Spinal cord (tissue), 10 donors: Measurements from ENCODE around the gene STRADA. TPM values are rescaled to one million over a fixed set of nuclear protein-coding genes. Genes with fewer than 3 reads are reported as not detected.

Experiments used
- DNase-seq, 6 donors: peaks; one replicate each; pipeline versions ENCODE4 v3.0.0 to v3.0.0-alpha.2; 2013 to 2015; ENCODE audit warnings: low spot score in 6 of 6, low read depth in 4 of 6
- H3K27ac ChIP-seq: one replicate; pipeline ENCODE4 v1.5.1; 2013; ENCODE audit warnings: low read depth, low read length, control low read depth
- H3K27me3 ChIP-seq: one replicate; pipeline ENCODE4 v1.6.1; 2013; ENCODE audit warnings: low read length; ENCODE audit not compliant: control insufficient read depth, insufficient read depth
- H3K36me3 ChIP-seq: one replicate; pipeline ENCODE4 v1.6.1; 2013; ENCODE audit warnings: low read length; ENCODE audit not compliant: control insufficient read depth, insufficient read depth
- H3K4me1 ChIP-seq: one replicate; pipeline ENCODE4 v1.6.1; 2013; ENCODE audit warnings: low read length; ENCODE audit not compliant: control insufficient read depth, insufficient read depth
- H3K4me3 ChIP-seq: one replicate; pipeline ENCODE4 v1.5.1; 2013; ENCODE audit warnings: low read depth, low read length, control low read depth
- H3K9me3 ChIP-seq: one replicate; pipeline ENCODE4 v1.6.1; 2013; ENCODE audit warnings: low read length; ENCODE audit not compliant: control insufficient read depth, insufficient read depth
- WGBS: methylation state at CpG from one replicate; pipeline ENCODE4 v1.1.5; 2013; ENCODE audit warnings: missing lambda C conversion rate; ENCODE audit not compliant: insufficient coverage; 5-methylcytosine and 5-hydroxymethylcytosine counted together
- polyA plus RNA-seq, 2 donors: library from polyadenylated mRNA; unstranded; fragments of 120-200 nt; gene quantifications; one replicate each; pipeline ENCODE4 v1.2.1, GENCODE V29; 2013; ENCODE audit not compliant: insufficient read length in 2 of 2
- total RNA-seq, 2 donors: library from RNA; depleted of rRNA in 1 of 2; stranded (reverse); fragments of 120-200 nt in 1 of 2; fragments of >200 nt in 1 of 2; gene quantifications; one replicate each; pipeline versions ENCODE4 v1.2.3 to v1.2.4, GENCODE V29; 2013 to 2014
- donor health status: healthy.

Gene STRADA
- total and polyA plus RNA-seq, 4 donors, result 39.9 to 108 (median 56.7) TPM

DNA sequence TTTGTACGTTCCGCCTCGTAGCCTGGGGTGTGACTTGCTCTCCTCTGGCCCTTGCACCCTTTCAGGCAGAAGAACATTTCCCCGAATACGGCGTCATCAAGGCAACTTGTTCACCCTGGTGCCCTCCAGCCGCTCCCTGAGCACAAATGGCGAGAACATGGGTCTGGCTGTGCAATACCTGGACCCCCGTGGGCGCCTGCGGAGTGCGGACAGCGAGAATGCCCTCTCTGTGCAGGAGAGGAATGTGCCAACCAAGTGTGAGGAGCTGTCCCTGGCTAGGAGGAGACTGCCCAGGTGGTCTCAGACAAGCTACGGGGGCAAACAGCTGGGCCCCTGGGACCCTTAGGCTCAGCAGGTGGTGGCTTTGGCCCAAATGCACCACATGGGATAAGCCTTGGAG, 52.1 kb downstream of the STRADA start:
- Histone ChIP-seq H3K36me3 (peaks cover 72% of the 10 kb centered on the region), H3K4me1 (peaks cover 18% of the 10 kb centered on the region), H3K9me3 (no peaks in the 10 kb centered on the region), H3K27ac (no peak overlapping the region), H3K27me3 (no peaks in the 10 kb centered on the region), H3K4me3 (no peak overlapping the region)
- WGBS, result 95% methylated on average over 14 of the region's 14 CpGs
- no peak for DNase-seq

DNA sequence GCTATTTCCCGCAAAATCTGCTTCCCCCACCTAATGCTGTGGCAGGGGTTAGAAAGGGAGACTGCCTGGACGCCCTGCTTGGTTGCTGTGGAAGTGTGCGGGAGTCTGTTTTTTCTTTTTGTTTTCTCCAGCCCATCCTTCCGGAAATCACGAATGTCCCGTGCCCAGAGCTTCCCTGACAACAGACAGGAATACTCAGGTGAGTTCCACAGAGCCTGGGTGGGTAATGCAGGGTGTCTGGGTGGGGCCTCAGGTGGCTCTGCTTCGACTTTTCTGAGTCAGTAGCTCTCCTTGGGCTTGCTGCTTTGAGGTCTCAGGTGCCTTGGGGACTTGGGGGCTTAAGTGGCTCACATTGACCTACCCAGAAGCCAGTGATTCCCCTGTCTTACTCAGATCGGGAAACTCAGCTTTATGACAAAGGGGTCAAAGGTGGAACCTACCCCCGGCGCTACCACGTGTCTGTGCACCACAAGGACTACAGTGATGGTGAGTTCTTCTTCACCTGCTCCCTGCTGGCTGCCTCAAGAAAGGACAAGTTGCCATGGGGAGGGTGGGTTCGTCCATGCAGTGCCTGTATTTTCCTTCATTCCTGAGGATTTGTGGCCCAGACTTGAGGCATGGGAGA, 53.1 kb downstream of the STRADA start:
- no peak overlapping the region for H3K4me3 ChIP-seq
- peaks cover 12% of the 10 kb centered on the region for H3K4me1 ChIP-seq
- H3K27ac ChIP-seq, result no peak overlapping the region
- H3K36me3 ChIP-seq, result peaks cover 65% of the 10 kb centered on the region
- 87% methylated on average over 11 of the region's 12 CpGs for WGBS
- no peaks in the 10 kb centered on the region for H3K27me3 ChIP-seq
- DNase-seq, result no peak
- no peaks in the 10 kb centered on the region for H3K9me3 ChIP-seq

DNA sequence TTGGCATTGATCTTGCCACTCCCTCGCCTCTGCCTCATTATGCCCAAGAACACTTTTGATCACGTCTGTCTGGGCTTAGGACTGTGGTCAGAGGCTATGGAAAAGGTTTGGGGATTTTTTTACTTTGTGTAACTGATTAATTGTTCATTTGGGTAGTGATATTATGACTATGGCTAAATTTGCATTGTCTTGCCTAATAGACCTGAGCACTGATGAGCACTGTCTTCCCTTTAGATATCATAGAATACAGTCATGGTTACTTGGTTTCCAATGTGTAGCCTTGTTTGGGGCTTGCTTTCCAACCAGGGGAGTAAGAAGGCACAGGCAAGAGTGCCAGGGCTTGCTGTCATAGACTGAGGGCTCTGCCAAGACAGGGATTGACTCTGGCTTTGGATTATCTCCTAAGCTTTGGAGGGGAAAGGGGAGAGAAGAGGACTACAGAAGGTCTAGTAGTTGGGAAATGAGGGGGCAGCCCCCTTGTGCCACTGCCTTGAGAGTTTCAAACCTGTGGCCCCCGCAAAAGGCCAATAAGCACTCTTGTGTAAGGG, 55.4 kb downstream of the STRADA start:
- H3K4me1 ChIP-seq, result peaks cover 16% of the 10 kb centered on the region
- no peaks in the 10 kb centered on the region for H3K27me3 ChIP-seq
- H3K4me3 ChIP-seq, result no peak overlapping the region
- WGBS, result 80% methylated on average over 2 of the region's 3 CpGs
- H3K36me3 ChIP-seq, result peaks cover 52% of the 10 kb centered on the region
- H3K27ac ChIP-seq, result no peak overlapping the region
- peak in 1 of 6 donors; percentile 71 for DNase-seq
- H3K9me3 ChIP-seq, result no peaks in the 10 kb centered on the region

DNA sequence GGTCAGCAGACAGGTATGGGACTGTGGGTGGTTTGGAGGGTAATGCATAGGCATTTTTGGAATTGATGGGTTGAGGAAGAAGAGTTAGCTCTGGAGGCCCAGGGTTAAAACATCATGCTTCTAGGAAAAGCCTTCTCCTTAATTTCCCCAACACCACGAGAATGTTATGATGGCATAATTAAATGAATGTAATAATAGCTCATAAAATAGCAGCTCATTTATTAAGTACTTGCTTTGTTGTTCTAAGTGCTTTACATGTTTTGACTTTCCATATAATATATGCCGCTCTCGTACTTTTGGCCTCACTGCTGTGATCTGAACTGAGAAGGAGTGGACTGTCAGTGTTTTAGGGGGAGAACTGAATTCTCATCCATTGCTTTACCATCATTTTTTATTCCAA, 56.0 kb downstream of the STRADA start:
- H3K36me3 ChIP-seq, result peaks cover 46% of the 10 kb centered on the region
- no CpG with 5 or more reads among the region's 3 CpGs for WGBS
- H3K4me1 ChIP-seq, result peaks cover 16% of the 10 kb centered on the region
- H3K27ac ChIP-seq, result no peak overlapping the region
- H3K4me3 ChIP-seq, result no peak overlapping the region
- no peaks in the 10 kb centered on the region for H3K27me3 ChIP-seq
- H3K9me3 ChIP-seq, result no peaks in the 10 kb centered on the region
- no peak for DNase-seq

DNA sequence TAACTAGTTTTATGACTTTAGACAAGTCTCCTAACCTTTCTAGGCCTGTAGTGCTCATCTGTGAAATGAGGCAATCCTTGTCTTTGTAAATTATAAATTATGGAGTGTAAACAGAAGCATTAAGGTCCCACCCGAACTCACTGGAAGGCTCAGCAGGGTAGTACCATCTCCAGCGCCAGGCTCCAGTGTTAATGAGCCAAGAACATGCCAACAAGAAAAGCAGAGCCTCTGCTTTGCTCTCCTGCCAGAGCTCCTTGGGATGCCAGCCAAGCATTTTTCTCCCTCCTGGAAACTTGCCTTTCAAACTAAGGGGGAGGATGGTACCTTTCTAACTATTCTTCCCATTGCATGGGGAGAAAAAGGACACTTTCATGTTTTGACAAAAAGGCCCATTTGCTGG, 56.6 kb downstream of the STRADA start:
- no peaks in the 10 kb centered on the region for H3K27me3 ChIP-seq
- DNase-seq, result peak in 3 of 6 donors; percentile 67 to 95 (median 81)
- H3K27ac ChIP-seq, result no peak overlapping the region
- 7% methylated on average over 2 of the region's 2 CpGs for WGBS
- H3K9me3 ChIP-seq, result no peaks in the 10 kb centered on the region
- peaks cover 16% of the 10 kb centered on the region for H3K4me1 ChIP-seq
- peaks cover 41% of the 10 kb centered on the region for H3K36me3 ChIP-seq
- H3K4me3 ChIP-seq, result no peak overlapping the region

DNA sequence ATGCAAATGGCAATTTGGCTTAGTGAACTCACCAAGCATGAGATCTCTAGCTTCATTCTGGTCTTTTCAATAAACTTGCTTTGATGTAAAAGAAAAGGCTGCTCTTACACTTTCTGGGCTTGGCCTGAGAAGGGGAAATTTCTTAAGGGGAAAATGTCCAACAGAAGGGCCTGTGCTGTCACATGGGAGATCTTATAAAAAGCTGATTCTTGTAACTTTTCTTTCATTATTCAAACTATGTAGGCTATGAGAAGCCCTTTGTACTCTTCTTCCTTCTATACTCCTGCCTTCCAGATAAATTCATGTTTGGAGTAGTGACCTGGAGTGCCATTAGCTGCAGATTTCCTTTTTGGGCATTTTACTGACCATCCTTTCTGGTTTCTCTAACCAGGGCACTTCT, 58.6 kb downstream of the STRADA start:
- Histone ChIP-seq H3K27me3 (no peaks in the 10 kb centered on the region), H3K4me3 (no peak overlapping the region), H3K27ac (peak overlapping the region; percentile 63), H3K9me3 (no peaks in the 10 kb centered on the region), H3K36me3 (peaks cover 22% of the 10 kb centered on the region), H3K4me1 (peaks cover 16% of the 10 kb centered on the region)
- DNase-seq, result no peak

DNA sequence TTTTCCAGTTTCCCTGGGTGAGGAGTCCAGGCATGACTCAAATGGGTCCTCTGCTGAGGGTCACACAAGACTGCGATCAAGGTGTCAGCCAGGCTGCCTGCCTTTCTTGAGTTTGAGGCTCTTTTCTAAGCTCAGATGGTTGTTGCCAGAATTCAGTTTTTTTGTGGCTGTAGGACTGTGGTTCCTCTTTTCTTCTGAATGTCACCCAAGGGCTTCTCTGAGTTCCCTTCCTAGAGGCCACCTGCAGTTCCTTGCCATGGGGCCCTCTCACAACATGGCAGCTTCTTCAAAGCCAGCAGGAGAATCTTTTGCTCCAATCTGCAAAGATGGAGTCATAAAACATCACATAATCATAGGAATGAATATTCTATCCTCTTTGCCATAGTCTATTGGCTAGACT, 59.2 kb downstream of the STRADA start:
- Histone ChIP-seq H3K27me3 (no peaks in the 10 kb centered on the region), H3K4me3 (no peak overlapping the region), H3K9me3 (no peaks in the 10 kb centered on the region), H3K27ac (peak overlapping the region; percentile 63), H3K36me3 (peaks cover 19% of the 10 kb centered on the region), H3K4me1 (peaks cover 16% of the 10 kb centered on the region)
- no peak for DNase-seq
- 100% methylated on average over 1 of the region's 1 CpG for WGBS

DNA sequence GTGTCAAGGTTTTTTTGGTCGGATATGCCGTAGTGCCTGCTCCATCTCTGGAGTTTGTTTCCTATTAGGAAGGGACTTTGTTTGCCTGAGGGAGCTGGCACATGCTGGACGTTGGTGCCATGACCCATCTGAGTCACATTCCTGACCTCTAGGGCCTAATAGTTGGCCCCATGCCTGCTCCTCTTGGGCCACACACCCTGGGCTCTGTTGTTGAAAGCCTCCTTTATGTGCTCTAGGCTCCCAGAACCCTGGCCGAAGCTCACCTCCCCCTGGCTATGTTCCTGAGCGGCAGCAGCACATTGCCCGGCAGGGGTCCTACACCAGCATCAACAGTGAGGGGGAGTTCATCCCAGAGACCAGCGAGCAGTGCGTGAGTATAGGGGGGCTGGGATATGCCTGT, 60.1 kb downstream of the STRADA start:
- peak in 1 of 6 donors; percentile 41 for DNase-seq
- Histone ChIP-seq H3K36me3 (peaks cover 19% of the 10 kb centered on the region), H3K4me1 (peaks cover 18% of the 10 kb centered on the region), H3K27me3 (no peaks in the 10 kb centered on the region), H3K27ac (peak overlapping the region; percentile 63), H3K4me3 (no peak overlapping the region), H3K9me3 (no peaks in the 10 kb centered on the region)
- 72% methylated on average over 8 of the region's 8 CpGs for WGBS

DNA sequence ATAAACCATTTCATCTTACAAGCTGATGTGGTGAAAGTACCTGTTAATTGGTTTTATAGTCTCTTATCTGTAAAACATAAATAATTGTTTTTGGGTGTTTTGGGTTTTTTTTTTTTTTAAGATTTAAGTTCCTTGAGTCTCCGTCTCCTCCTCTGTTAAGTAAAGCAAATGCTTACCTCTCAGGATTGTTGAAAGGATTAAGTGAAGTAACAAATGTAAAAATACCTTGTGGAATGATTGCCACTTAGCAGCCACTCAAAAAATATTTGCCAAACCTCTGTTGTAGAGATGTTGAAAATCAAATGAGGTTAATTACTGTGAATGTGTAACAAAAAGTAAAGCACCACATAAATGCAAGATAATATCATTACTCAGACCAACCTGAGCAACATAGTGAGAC, 60.9 kb downstream of the STRADA start:
- peaks cover 19% of the 10 kb centered on the region for H3K36me3 ChIP-seq
- peaks cover 26% of the 10 kb centered on the region for H3K4me1 ChIP-seq
- no CpG with 5 or more reads among the region's 1 CpG for WGBS
- no peak overlapping the region for H3K4me3 ChIP-seq
- DNase-seq, result no peak
- H3K27me3 ChIP-seq, result no peaks in the 10 kb centered on the region
- H3K27ac ChIP-seq, result peak overlapping the region; percentile 63
- H3K9me3 ChIP-seq, result no peaks in the 10 kb centered on the region

DNA sequence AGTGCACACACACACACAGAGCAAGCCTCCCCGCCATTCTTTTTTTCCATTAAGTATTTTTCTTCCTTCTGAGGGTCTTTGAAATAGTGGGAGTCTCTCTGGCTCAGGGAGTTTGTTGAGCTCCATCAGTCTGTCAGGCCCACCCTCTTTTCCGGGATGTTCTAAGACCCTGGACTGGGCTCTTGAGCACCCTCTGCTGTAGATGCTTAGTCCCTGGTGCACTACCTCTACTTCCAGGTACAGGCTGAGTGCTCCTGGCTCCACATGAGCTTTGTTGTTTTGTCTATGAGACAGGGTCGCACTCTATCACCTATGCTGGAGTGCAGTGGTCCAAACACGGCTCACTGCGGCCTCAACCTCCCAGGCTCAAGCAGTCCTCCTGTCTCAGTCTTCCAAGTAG, 62.4 kb downstream of the STRADA start:
- H3K4me3 ChIP-seq, result no peak overlapping the region
- H3K27ac ChIP-seq, result no peak overlapping the region
- H3K36me3 ChIP-seq, result peaks cover 19% of the 10 kb centered on the region
- DNase-seq, result no peak
- H3K9me3 ChIP-seq, result no peaks in the 10 kb centered on the region
- 92% methylated on average over 4 of the region's 5 CpGs for WGBS
- peaks cover 26% of the 10 kb centered on the region for H3K4me1 ChIP-seq
- no peaks in the 10 kb centered on the region for H3K27me3 ChIP-seq
